Motor neuron (in vitro differentiated cells): ENCODE data around the gene FOXJ3. TPM values are rescaled to one million over a fixed set of nuclear protein-coding genes. Genes with fewer than 3 reads are reported as not detected.
A peak's percentile ranks its signal among the peaks of the same experiment; 100 is the strongest.

Experiments
- ATAC-seq, 8 experiments: fragments of 200-7000 bp; cut with Tn5 transposase; replicated peaks in 6 of 8; 2 replicates each; pipeline ENCODE4 v1.8.0; 2021; ENCODE audit warnings: mild to moderate bottlenecking in 8 of 8, moderate library complexity in 8 of 8
- H3K27ac ChIP-seq, 2 donors: fragments of 250-450 bp; sonication (Bioruptor Pico); 2 replicates each; pipeline ENCODE4 v1.9.0; 2021; ENCODE audit warnings: antibody characterized with exemption in 2 of 2, mild to moderate bottlenecking in 2 of 2, moderate library complexity in 1 of 2
- H3K4me1 ChIP-seq, 2 donors: fragments of 250-450 bp; sonication (Bioruptor Pico); replicated peaks in 1 of 2; 2 replicates each; pipeline ENCODE4 v1.6.1; 2021; ENCODE audit warnings: antibody characterized with exemption in 2 of 2, mild to moderate bottlenecking in 2 of 2, moderate library complexity in 1 of 2
- H3K4me3 ChIP-seq, 5 donors: fragments of 250-450 bp; sonication (Bioruptor Pico); 2 replicates each; pipeline ENCODE4 v1.9.0; 2021; ENCODE audit warnings: antibody characterized with exemption in 5 of 5, mild to moderate bottlenecking in 5 of 5, moderate library complexity in 4 of 5
- WGBS, 10 experiments: fragments of 450-650 bp; shearing (Covaris generic); methylation state at CpG; one replicate each; pipeline ENCODE4 v1.0.0; 2022; 5-methylcytosine and 5-hydroxymethylcytosine counted together
- in situ Hi-C, 9 experiments: fragments of 400-800 bp; cut with MboI; loops; one replicate each; pipeline ENCODE4 v1.15.0; 2021; ENCODE audit warnings: low sequenced_read_pairs in 9 of 9, low pct_unique_long_range_greater_than_20kb in 2 of 9; ENCODE audit not compliant: unreplicated experiment in 9 of 9
- total RNA-seq, 8 experiments: library from RNA; unstranded; fragments of 300-600 nt; gene quantifications; 2 replicates each; pipeline versions ENCODE4 v1.2.3 to v1.2.4, GENCODE V29; 2022

Gene FOXJ3
- total RNA-seq, 8 experiments from 2014 or later = 17.8 to 42.4 (median 32.2) TPM

DNA sequence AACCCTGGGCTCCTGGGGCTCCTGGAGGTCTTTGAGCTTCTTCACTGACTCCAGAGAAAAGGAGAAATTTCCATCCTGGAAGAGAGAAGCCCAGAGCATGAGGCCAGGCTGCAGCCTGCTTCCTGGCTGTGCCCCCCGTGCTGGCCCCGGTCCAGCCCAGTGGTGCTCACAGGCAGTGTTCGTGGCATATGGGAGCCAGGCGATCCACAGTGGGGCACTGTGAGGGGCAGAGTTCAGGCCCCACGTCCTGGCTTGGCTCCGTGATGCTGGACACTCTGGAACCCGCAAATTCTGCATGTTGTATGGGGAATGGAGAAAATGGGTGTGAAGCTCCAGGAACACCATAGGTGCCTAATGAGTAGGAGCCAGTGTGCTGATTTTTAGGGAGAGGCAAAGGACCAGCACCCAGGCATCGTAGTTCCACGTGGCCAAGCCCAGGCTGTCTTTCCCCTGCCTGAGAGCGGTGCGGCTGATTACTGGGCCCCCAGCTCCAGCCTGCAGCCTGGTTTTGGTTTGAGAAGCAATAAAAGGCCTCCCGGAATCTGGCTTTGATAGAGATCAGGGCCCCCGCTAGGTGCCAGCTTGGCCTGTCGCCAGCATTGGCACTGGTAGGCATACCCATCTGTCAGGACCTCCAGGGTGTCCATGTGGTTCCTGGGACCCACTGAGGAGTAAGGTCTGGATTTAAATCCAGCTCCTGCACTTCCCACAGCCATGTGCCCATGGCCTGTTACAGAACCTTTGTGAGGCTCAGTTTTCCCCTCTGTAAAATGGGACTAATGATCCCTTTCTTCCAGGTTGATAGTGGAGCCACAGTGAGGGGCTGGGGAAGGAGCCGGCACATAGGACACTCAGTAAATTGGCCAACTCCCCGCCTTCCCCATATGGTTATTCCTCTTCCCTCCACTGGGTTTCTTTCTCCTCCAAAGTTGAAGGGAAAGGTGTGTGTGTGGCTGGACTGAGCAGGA, 171.2 kb downstream of the FOXJ3 start:
- ATAC-seq = no peak
- Histone ChIP-seq H3K27ac (no peak overlapping the region), H3K4me3 (no peak overlapping the region), H3K4me1 (peaks cover 3 to 12% of the 10 kb centered on the region in 2 donors)
- in situ Hi-C loops = loop anchor here in 2 of 9 experiments (25.0 kb wide), 1 partner anchor 577 kb away; no protein-coding TSS in a partner anchor
- 50 to 100% (median 88%) methylated on average over 1 to 11 of the region's 16 CpGs; no CpG with 5 or more reads in 2 of the 10 experiments for WGBS, 10 experiments

- 40 to 85% (median 63%) methylated on average over 1 to 2 of the region's 2 CpGs; no CpG with 5 or more reads in 5 of the 10 experiments for WGBS, 10 experiments
- Histone ChIP-seq H3K27ac (no peak overlapping the region), H3K4me1 (peaks cover 3 to 12% of the 10 kb centered on the region in 2 donors), H3K4me3 (no peak overlapping the region)
- in situ Hi-C loops = loop anchor here in 2 of 9 experiments (25.0 kb wide), 1 partner anchor 576 kb away; no protein-coding TSS in a partner anchor
- no peak for ATAC-seq
These were observed 171.9 kb downstream of the FOXJ3 start for GRCh38 chr1:42163114-42163513.

GRCh38 chr1:42162181-42162580, 172.9 kb downstream of the FOXJ3 start:
- no peak overlapping the region for H3K4me3 ChIP-seq
- 0 to 100% (median 79%) methylated on average over 1 to 5 of the region's 5 CpGs; no CpG with 5 or more reads in 3 of the 10 experiments for WGBS, 10 experiments
- in situ Hi-C loops = loop anchor here in 2 of 9 experiments (25.0 kb wide), 1 partner anchor 575 kb away; no protein-coding TSS in a partner anchor
- H3K27ac ChIP-seq = no peak overlapping the region
- no peak for ATAC-seq
- peaks cover 3 to 12% of the 10 kb centered on the region in 2 donors for H3K4me1 ChIP-seq

- Histone ChIP-seq H3K4me1 (no peaks in the 10 kb centered on the region), H3K4me3 (no peak overlapping the region), H3K27ac (no peak overlapping the region)
- in situ Hi-C loops = loop anchor here in 2 of 9 experiments (25.0 kb wide), 1 partner anchor 571 kb away; no protein-coding TSS in a partner anchor
- ATAC-seq = no peak
- 40 to 100% (median 83%) methylated on average over 1 to 2 of the region's 2 CpGs; no CpG with 5 or more reads in 1 of the 10 experiments for WGBS, 10 experiments
These were observed 176.8 kb downstream of the FOXJ3 start for GRCh38 chr1:42158189-42158588.

DNA sequence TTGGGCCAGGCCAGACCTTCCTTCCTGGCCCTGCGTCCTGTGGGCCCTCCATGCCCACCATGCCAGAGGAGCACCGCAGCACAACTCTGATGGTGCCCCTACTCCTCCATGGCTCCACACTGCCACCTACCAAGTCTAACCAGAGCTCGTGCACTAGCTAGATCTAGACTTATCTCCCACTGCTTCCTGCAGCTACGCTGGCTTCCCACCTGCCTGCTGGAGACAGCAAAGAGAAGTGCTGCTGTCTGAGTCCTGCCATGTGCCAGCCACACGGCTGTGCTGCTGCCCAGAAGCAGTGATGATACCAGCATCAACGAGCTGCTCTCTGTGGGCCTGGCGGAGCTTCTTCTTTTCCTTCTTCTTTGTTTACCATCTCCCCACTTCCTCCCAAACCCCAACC, 177.4 kb downstream of the FOXJ3 start:
- WGBS, 10 experiments = 7 to 80% (median 64%) methylated on average over 1 to 6 of the region's 7 CpGs; no CpG with 5 or more reads in 4 of the 10 experiments
- in situ Hi-C loops = loop anchor here in 2 of 9 experiments (25.0 kb wide), 1 partner anchor 570 kb away; no protein-coding TSS in a partner anchor
- Histone ChIP-seq H3K4me1 (no peaks in the 10 kb centered on the region), H3K4me3 (no peak overlapping the region), H3K27ac (no peak overlapping the region)
- ATAC-seq = peak in 1 of 8 experiments; percentile 14

DNA sequence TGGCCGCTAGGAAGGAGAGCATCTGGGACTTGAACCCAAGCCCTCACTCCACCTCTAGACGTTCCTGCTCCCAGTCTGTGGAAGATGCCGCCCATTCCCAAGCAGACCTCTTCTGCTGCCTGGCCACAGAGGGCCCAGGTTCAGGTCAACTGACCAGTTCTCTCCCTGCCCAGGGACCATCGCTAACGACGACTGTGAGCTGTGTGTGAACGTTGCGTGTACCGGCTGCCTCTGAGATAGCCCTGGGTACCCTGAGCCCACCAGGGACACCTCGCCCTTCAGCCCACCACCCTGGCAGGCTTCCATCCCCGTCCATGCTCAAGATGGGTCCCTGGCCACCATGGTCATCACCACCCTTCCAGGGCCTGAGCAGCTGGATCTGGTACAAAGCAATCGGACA, 179.7 kb downstream of the FOXJ3 start:
- in situ Hi-C loops = loop anchor here in 2 of 9 experiments (25.0 kb wide), 1 partner anchor 568 kb away; no protein-coding TSS in a partner anchor
- no peak for ATAC-seq
- H3K4me3 ChIP-seq = no peak overlapping the region
- WGBS, 10 experiments = 33 to 87% (median 73%) methylated on average over 1 to 11 of the region's 12 CpGs; no CpG with 5 or more reads in 3 of the 10 experiments
- no peaks in the 10 kb centered on the region for H3K4me1 ChIP-seq
- no peak overlapping the region for H3K27ac ChIP-seq

- WGBS, 10 experiments = 0 to 100% (median 82%) methylated on average over 1 to 9 of the region's 13 CpGs; no CpG with 5 or more reads in 3 of the 10 experiments
- no peaks in the 10 kb centered on the region for H3K4me1 ChIP-seq
- H3K27ac ChIP-seq = no peak overlapping the region
- H3K4me3 ChIP-seq = no peak overlapping the region
- no peak for ATAC-seq
- in situ Hi-C loops = loop anchor here in 2 of 9 experiments (25.0 kb wide), 1 partner anchor 567 kb away; no protein-coding TSS in a partner anchor
These were observed 180.3 kb downstream of the FOXJ3 start for GRCh38 chr1:42154685-42155084.

GRCh38 chr1:42153624-42154023, 181.4 kb downstream of the FOXJ3 start:
- no peak overlapping the region for H3K27ac ChIP-seq
- 60 to 91% (median 66%) methylated on average over 2 to 3 of the region's 6 CpGs; no CpG with 5 or more reads in 7 of the 10 experiments for WGBS, 10 experiments
- no peak overlapping the region for H3K4me3 ChIP-seq
- ATAC-seq = peak in 2 of 8 experiments; percentile 77 to 96
- no peaks in the 10 kb centered on the region for H3K4me1 ChIP-seq
- in situ Hi-C loops = loop anchor here in 2 of 9 experiments (25.0 kb wide), 1 partner anchor 566 kb away; no protein-coding TSS in a partner anchor

DNA sequence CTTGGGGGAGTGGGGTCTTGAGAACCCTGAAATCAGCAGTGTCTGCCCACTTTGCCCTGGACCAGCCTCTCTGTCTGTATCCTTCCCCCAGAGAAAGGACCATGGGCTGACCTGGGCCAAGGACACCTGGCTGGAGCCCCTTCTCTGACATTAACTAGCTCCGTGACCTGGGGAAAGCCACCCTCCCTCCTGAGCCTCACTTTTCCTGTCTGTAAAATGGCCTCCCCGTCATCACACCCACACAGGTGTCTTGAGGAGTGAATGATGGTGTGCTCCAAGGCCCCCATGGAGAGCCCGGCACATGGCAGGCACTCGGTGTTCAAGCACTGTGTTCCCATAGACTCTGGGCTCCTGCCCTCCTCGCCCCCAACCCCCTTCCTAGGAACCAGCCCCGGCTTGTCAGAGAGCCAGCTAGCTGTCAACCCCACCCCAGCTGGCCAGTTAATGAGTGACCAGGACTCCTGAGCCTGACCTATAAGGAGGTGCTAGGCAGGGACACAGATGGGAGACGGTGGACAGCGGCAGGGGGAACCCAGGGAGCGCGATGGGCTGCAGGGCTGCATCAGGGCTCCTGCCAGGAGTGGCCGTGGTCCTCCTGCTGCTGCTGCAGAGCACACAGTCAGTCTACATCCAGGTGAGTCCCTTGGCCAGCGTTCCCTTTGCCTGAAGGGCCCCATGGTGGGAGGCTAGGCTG, 182.0 kb downstream of the FOXJ3 start, which contains the start of gene GUCA2B:
GUCA2B (plus strand) TSS at position 504 of the 694 bp plus-strand sequence; CDS start at position 545, 41 bp downstream.
- no peaks in the 10 kb centered on the region for H3K4me1 ChIP-seq
- no peak within 1 kb of the TSS for H3K27ac ChIP-seq
- no peak within 1 kb of the TSS for H3K4me3 ChIP-seq
- 36 to 53% methylated on average over 5 to 7 of the region's 12 CpGs; no CpG with 5 or more reads in 8 of the 10 experiments for WGBS, 10 experiments
- ATAC-seq = no peak
- in situ Hi-C loops = loop anchor here in 2 of 9 experiments (25.0 kb wide), 1 partner anchor 566 kb away; no protein-coding TSS in a partner anchor

GRCh38 chr1:42152119-42152518, 182.9 kb downstream of the FOXJ3 start:
- in situ Hi-C loops = loop anchor here in 2 of 9 experiments (25.0 kb wide), 1 partner anchor 565 kb away; no protein-coding TSS in a partner anchor
- ATAC-seq = no peak
- H3K4me3 ChIP-seq = no peak overlapping the region
- H3K4me1 ChIP-seq = no peaks in the 10 kb centered on the region
- 60 to 93% (median 80%) methylated on average over 1 to 3 of the region's 3 CpGs; no CpG with 5 or more reads in 5 of the 10 experiments for WGBS, 10 experiments
- no peak overlapping the region for H3K27ac ChIP-seq

DNA sequence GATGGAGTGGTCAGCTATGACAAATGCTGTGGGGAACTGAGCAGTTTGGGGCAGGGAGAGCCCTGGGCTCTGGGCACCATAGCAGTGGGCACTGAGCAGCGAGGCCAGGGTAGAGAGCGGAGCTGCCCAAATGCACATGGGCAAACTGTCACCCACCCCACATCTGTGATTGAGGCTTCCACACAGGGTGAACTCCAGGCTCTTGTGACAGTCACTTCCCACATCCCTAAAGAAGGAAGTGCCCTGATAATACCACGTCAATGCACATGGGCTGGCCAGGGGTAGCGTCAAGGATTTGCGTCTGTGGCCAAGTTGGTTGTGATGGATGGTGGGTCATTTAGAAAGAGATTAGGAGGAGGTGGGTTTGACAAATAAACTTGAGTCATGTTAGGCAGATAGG, 184.4 kb downstream of the FOXJ3 start:
- in situ Hi-C loops = loop anchor here in 2 of 9 experiments (25.0 kb wide), 1 partner anchor 563 kb away; no protein-coding TSS in a partner anchor
- no peak for ATAC-seq
- H3K4me1 ChIP-seq = no peaks in the 10 kb centered on the region

DNA sequence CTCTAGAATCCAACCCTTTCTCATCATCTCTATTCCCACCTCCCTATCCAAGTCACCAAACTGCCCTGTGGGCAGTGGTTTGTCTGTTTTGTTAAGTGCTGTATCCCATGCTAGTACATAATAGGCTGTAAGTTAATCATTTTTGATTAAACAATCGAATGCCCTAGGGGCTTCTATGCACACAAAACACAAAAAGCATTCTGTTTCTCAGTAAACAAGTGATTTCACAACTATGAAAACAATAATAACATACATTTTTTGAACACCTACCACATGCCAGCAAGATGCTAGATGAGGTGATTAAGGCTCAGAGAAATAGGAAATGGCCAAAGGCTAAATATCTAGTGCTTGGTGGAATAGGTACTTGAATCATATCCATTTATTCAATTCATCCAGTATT, 186.9 kb downstream of the FOXJ3 start:
- H3K27ac ChIP-seq = no peak overlapping the region
- in situ Hi-C loops = loop anchor here in 2 of 9 experiments (25.0 kb wide), 2 partner anchors 561 to 586 kb away; no protein-coding TSS in a partner anchor
- no peaks in the 10 kb centered on the region for H3K4me1 ChIP-seq
- ATAC-seq = no peak
- 0 to 82% (median 43%) methylated on average over 1 of the region's 1 CpG; no CpG with 5 or more reads in 4 of the 10 experiments for WGBS, 10 experiments
- H3K4me3 ChIP-seq = no peak overlapping the region

More for the DNA sequence above, 184.4 kb downstream of the FOXJ3 start:
- 0 to 100% (median 92%) methylated on average over 1 to 5 of the region's 5 CpGs; no CpG with 5 or more reads in 5 of the 10 experiments for WGBS, 10 experiments
- Histone ChIP-seq H3K4me3 (no peak overlapping the region), H3K27ac (no peak overlapping the region)
